GM11168 (cell line): Measurements from ENCODE around the gene RBFOX1.

ENCODE experiments used
- in situ Hi-C: fragments of 300-500 bp; cut with MboI; formaldehyde crosslinking; loops from one replicate; pipeline ENCODE4 v1.12.0; 2022; ENCODE audit warnings: low sequenced_read_pairs; ENCODE audit not compliant: unreplicated experiment

RBFOX1 gene

DNA sequence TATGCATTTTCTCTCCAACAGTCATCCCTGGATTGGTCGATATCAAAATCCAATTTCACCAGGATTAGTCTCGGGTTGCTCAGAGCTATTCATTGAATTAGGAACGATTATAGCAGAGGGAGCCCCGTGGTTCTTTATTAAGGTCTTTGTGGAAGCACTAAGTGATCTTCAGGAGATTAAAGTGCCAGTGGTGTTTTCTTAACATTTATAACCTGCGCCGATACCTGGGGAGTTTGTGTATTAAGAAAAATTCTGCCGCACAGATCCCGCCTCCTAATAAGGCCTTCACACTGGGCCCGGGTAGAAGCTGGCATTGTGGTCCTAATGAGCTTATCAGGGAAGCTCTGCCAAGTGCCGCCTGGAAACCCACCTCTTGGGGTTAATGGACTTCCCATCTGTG is 238.7 kb downstream of the RBFOX1 start:
- in situ Hi-C loops, result no loop called here

- in situ Hi-C loops, result no loop called here
These were observed 244.9 kb downstream of the RBFOX1 start for GRCh38 chr16:7577588-7577987.

DNA sequence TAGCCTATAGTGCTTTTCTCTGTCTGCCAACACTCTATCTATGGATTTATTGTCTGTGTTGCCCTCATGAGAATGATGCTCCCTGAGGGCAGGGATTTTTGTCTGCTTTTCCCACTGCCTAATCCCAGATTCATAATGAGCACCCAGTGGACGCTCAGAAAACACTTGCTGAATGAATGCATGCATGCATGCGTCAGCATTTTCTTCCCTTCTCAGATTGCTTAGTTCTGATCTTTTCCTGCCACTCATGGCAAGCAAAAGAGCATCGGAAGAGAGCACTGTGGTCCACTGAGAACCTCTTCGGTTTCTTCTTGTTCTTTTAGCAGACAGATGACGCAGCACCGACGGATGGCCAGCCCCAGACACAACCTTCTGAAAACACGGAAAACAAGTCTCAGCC is 246.8 kb downstream of the RBFOX1 start:
- in situ Hi-C loops, result no loop called here

DNA sequence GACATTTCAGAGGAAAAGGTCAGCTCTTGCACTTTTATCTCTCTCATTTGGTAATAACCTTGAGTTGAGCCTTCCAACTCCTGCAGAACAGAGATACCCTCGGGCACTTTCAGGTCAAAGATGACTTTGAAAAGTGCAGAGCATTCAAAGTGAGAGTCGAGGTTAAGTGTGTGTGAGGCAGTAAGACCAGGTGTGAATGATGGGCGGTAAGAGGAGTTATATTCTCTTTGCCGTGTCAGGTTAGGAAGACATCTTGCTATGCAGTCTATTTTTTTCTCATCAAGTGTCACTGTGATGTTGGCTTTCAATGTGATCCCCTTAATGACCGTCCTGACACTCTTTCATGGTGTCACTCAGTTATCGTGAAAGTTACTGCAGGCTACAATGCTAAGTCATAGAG is 248.5 kb downstream of the RBFOX1 start:
- in situ Hi-C loops, result no loop called here

GRCh38 chr16:7583396-7583795 is 250.8 kb downstream of the RBFOX1 start:
- in situ Hi-C loops, result no loop called here

- in situ Hi-C loops, result no loop called here
These were observed 251.9 kb downstream of the RBFOX1 start for GRCh38 chr16:7584561-7584960.

DNA sequence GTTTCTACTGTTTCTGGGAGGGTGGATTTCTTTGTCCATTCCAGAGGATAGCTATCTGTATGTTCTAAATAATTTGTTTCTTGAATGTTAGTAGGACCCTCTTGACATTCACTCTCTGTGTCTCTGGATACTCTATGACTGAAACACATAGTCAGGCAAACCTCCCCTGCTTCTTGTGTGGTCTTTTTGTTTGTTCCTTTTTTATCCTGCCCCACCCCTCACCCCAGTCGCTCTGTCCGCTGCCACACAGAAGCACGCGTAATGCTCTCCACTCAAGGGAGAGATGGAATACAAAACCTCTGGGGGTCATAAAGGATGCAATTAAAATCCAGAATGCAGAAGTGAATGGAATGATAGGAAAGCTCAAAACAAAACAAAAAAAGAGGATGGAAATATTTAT is 253.1 kb downstream of the RBFOX1 start:
- in situ Hi-C loops, result no loop called here

DNA sequence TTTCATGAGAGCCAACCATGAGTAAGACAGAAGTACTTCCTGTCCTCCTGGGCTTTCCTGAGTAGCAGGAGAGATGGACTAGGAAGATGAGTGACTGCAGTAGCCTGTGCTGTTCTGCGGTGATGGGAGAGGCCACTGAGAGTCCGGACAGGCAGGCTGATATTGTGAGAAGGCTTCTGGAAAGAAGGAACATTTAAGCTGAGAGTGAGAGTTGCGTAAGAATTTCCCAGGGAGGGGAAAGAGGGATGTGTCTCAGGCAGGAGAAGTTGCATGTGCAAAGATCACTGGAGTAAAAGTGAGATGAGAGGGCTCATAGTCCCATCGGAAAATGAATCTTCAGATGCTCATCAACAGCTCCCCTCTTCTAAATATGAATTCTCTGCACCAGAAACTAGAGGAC is 258.3 kb downstream of the RBFOX1 start:
- in situ Hi-C loops, result no loop called here

- in situ Hi-C loops, result no loop called here
These were observed 263.7 kb downstream of the RBFOX1 start for GRCh38 chr16:7596308-7596707.

GRCh38 chr16:7597677-7598076 is 265.0 kb downstream of the RBFOX1 start:
- in situ Hi-C loops, result no loop called here

DNA sequence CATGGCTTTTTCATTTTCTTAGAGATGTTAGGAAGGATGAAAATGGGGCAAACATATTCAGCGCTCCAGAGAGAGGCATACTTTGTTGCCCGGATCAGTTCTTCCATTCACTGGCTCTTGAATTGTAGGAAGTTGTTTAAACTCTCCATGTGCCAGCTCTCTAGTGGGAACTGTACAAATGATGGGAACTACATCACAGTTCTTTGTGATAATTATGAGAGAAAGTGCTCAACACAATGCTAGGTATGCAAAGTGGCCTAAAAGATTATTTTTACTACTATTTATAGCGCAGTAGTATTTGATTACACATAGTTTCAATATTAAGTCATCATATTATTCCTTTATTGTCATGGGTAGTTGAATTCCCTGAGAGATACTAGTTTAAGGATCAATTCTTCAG is 268.5 kb downstream of the RBFOX1 start:
- in situ Hi-C loops, result no loop called here

- in situ Hi-C loops, result no loop called here
These were observed 269.8 kb downstream of the RBFOX1 start for GRCh38 chr16:7602291-7602950.

DNA sequence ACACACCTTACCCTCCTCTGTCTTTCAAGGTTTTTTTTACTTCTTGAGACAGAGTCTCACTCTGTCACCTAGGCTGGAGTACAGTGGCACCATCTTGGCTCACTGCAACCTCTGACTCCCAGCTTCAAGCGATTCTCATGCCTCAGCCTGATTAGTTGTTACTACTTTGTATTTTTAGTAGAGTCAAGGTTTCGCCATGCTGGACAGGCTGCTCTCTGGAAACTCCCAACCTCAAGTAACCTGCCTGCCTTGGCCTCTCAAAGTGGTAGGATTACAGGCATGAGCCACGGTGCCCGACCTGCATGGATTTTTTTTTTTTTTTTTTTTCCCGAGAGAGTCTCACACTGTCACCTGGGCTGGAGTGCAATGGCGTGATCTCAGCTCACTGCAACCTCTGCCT is 273.2 kb downstream of the RBFOX1 start:
- in situ Hi-C loops, result no loop called here

DNA sequence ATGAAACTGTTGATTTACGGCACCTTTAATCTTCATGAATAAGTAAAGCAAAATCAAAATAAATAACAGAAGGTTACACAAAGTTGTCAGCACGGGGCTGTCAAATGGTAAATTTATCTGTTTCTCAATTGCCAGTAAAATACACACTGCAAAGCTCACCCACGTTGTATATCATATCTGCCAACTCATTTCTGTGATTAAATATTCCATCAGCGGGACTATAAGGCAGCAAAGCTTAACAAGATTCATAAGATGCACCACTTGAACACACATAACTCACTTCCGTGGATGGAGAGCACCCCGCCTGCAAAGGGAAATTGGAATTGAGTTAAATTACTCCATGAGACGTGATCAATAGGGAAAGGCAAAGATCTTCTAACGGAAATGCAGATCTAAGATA is 280.0 kb downstream of the RBFOX1 start:
- in situ Hi-C loops, result no loop called here

GRCh38 chr16:7613518-7613917 is 280.9 kb downstream of the RBFOX1 start:
- in situ Hi-C loops, result no loop called here

DNA sequence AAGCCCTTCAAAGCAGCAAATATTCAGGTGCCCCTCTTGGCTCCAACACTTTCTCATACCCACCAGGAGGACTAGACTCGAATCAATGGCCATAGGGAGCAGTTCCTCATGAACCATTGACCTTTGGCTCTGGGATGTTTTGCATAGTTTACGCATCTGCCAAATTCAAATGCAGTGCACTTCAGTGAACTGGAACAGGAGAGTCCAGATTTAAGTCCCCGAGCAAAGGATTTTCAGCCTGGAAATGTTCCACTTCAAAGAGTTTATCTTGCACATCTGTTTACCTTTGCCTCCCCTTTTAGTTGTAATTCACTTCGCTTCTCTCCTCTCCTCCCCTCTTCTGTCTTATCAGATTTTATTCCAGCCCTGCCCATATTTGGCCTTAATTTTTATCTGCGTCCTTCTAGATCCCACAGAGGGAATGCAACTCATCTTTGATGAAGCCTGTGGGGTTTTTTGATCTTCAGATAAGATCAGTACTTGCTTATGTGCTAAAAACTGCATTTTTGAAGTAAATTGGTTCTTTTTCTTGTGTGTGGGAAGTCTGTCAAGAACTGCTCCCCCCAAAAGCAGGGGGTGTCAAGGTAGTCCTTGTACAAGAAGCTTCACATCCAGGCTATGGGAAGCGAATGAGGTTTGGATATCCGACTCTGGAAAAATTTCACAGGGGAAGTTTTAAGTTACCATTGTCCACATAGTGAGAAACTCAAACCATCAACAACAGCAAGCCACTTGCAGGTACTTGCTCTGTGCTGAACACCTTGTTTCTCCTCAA is 281.6 kb downstream of the RBFOX1 start:
- in situ Hi-C loops, result no loop called here

DNA sequence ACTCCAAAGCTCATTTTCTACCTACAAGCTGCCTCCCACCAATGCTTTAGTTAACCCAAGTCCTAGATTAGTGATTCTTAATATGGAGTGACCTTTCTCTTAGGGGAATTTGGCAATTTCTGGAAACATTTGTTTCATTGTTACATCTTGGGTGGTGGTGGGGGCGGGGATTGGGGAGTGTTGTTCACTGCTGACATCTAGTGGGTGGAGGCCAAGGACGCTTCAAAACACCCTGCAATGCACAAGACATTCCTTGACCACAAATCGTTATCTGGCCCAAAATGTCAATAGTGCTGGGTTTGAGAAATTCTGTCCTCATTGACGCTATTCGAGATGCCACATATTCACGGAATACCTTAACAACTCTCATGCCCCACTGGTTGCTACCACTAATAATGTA is 282.9 kb downstream of the RBFOX1 start:
- in situ Hi-C loops, result no loop called here

GRCh38 chr16:7624871-7625766 is 292.5 kb downstream of the RBFOX1 start:
- in situ Hi-C loops, result no loop called here

DNA sequence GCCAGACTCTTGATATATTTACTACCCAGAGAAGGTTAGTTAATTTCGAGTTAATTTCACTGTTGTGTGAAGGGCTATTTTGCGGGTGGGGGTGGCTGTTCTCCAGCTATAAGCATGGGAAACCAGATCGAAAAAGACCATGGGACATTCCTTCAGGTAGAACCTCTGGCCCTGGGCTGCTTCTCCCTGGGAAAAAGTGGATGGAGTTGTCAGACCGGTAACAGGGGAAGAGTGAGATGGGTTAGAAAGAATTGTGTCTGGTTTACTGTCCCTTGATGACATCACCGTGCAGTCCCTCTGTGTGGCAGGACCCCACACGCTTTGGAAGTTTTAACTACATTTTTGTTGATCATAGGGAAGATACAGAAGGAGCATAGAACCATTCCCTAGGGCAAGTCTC is 296.3 kb downstream of the RBFOX1 start:
- in situ Hi-C loops, result no loop called here

- in situ Hi-C loops, result no loop called here
These were observed 296.9 kb downstream of the RBFOX1 start for GRCh38 chr16:7629571-7629970.

DNA sequence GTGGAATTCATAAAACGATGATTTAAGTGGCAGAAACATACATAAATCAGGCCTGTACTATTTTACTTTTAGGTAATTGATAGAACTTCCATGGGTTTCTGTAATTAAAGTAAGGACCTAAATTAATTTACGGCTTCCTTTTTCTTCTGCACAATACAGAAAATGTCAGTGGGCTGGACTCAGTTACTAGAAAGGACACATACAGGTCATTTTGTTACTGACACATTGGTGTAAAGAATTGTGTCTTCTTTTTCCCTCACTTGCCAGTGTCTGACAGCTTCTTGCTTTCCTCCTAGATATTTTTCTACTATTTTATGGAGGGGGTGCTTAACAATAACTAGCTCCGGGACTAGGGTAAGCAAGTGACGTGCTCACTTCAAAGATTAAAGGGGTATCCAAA is 304.8 kb downstream of the RBFOX1 start:
- in situ Hi-C loops, result no loop called here
